HEK293T (cell line): Measurements from ENCODE around the gene PRKG1.

ENCODE experiments used
- BHLHE40 ChIP-seq: fragments of 450-650 bp; IDR thresholded peaks from 2 replicates; pipeline ENCODE4 v1.6.1; 2016; ENCODE audit warnings: mild to moderate bottlenecking, moderate library complexity, borderline replicate concordance
- CTBP1 ChIP-seq: fragments of 450-650 bp; IDR thresholded peaks from 2 replicates; pipeline ENCODE4 v1.6.1; 2016; ENCODE audit warnings: borderline replicate concordance
- FOXA1 ChIP-seq: fragments of 450-650 bp; IDR thresholded peaks from 2 replicates; pipeline ENCODE4 v1.6.1; 2016; ENCODE audit warnings: mild to moderate bottlenecking
- FOXK2 ChIP-seq: fragments of 450-650 bp; IDR thresholded peaks from 2 replicates; pipeline ENCODE4 v1.6.1; 2016; ENCODE audit warnings: mild to moderate bottlenecking
- FOXM1 ChIP-seq: fragments of 450-650 bp; IDR thresholded peaks from 2 replicates; pipeline ENCODE4 v1.6.1; 2017; ENCODE audit warnings: mild to moderate bottlenecking, borderline replicate concordance
- LEF1 ChIP-seq: fragments of 450-650 bp; IDR thresholded peaks from 2 replicates; pipeline ENCODE4 v1.6.1; 2017; ENCODE audit warnings: mild to moderate bottlenecking, borderline replicate concordance

- TF ChIP-seq FOXK2 (no peak), BHLHE40 (no peak), CTBP1 (no peak), LEF1 (no peak), FOXM1 (no peak), FOXA1 (no peak)
Measured at GRCh38 chr10:51583976-51584375, 509.7 kb downstream of the PRKG1 start.
